Measurements from ENCODE around the gene PLA2R1.

- no peak for TF ChIP-seq EZH2 (IDR thresholded peaks at IDR 0.05; ENCODE audit: borderline replicate concordance, low read depth, low read length, poor library complexity, severe bottlenecking)
- no peak for TF ChIP-seq CTCF (conservative IDR thresholded peaks at IDR 0.05; ENCODE audit: low read depth, low read length)
These were observed 27.3 kb downstream of the PLA2R1 start for GRCh38 chr2:160035125-160035524.
